ENCODE results near the gene ST3GAL3.

DNA sequence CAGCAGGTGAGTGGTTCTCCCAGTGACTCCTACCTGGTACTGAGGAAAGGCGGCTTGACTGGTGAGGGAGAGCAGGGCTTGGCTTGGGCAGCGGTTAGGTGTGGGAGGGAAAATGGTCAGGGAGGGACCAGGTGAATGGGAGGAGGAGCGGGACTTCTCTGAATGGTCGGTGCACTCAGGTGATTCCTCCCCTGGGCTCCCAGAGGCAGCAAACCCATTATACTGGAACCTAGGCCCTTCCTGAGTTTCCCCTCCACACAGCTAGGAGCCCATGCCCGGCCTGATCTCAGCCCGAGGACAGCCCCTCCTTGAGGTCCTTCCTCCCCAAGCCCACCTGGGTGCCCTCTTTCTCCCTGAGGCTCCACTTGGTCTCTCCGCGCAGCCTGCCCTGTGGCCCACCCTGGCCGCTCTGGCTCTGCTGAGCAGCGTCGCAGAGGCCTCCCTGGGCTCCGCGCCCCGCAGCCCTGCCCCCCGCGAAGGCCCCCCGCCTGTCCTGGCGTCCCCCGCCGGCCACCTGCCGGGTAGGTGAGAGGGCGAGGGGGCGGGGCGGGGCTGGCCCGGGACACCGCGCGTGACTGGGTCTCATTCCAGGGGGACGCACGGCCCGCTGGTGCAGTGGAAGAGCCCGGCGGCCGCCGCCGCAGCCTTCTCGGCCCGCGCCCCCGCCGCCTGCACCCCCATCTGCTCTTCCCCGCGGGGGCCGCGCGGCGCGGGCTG is 228.5 kb downstream of the ST3GAL3 start:
- TF ChIP-seq CTCF (IDR thresholded peaks at IDR 0.05; ENCODE audit: extremely low read depth in 1 of 2, insufficient read depth in 1 of 2, low read depth in 1 of 2, low read length in 2 of 2): no peak
- TF ChIP-seq POLR2A (IDR thresholded peaks at IDR 0.05; ENCODE audit: low read depth, low read length): no peak
- no peak for TF ChIP-seq GATA2 (IDR thresholded peaks at IDR 0.05; ENCODE audit: insufficient read depth, insufficient read length, low read depth, low read length)
